G401 (cell line): ENCODE data around the gene DPY30. TPM values are rescaled to one million over a fixed set of nuclear protein-coding genes. Genes with fewer than 3 reads are reported as not detected.
A peak's percentile ranks its signal among the peaks of the same experiment; 100 is the strongest.
"Not testable (repeated sequence)": the region's sequence is repeated elsewhere in the genome, so short reads cannot be mapped to it uniquely, and the experiment has no call there.

Source experiments
- DNase-seq: peaks from one replicate; pipeline ENCODE4 v3.0.0-alpha.2; 2015; ENCODE audit warnings: low spot score
- in situ Hi-C: cut with HindIII; loops from 2 replicates; pipeline ENCODE4 v1.10.0; 2016; ENCODE audit warnings: low sequenced_read_pairs, mixed read lengths
- total RNA-seq: library from RNA; depleted of rRNA; stranded (reverse); fragments of >200 nt; shearing (Covaris generic); gene quantifications from 2 replicates; pipeline ENCODE4 v1.2.3, GENCODE V29; 2014; rRNA removed

Gene DPY30
- total RNA-seq: 94.9 and 118 TPM in 2 replicates

DNA sequence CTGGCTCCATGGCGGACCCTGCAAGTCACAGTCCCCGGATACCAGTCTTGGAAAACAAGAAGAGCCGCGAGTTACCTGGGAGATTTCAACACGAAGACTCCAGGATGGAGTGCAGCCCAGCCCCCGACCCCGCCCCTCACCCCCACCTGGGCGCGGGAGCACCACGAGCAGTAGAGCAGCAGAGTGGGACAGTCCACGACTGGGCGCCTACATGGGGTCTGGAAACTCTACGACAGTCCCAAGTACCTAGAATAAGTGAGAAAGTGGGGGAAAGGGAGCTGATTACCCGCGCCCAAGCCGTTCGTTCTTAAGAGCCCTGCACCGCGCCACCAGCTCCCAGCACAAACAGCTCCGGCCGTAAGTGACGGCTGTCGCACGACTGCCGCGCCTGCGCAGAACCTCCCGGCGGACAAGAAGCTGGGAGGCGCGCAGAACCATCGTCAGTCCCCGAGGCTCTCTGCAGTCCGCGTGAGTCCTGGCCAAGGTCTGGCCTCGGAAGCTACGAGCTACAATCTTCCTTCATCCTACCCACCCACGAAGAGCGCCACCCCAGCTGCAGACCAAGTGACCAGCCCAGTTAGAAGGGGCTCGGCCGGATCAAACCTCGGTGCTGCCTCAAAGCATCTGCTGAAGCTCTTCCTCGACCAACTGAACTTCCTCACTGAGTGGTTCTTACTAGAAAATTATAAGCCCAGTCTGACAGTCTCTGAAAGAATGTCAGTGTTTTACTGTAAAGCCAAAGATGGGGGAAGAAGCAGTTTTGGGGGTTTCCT lies at the start of gene DPY30:
Gene DPY30, minus strand, starts transcription at position 359 of the 773 bp plus-strand sequence. Its CDS starts 349 bp downstream, at position 10.
- peak; percentile 94 for DNase-seq
- in situ Hi-C loops: no loop called here

DNA sequence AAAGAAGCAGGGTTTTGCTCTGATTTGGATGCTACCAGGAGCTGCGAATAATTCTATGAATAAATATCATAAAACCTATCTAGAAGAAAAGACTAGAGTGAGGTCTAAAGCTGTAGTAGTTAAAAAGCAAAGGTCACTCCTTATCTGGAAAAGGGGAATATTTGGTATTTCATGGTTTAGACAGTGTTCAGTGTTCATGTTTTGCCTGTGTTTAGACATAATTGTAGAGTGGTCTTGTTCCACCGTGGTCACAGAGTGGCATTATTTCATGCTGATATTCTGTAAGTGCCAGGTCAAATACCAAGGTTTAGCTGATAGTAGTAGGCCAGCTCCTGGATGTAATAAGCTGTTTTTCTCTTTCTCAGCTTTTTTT lies 34.5 kb upstream of the DPY30 start:
- in situ Hi-C loops: no loop called here

DNA sequence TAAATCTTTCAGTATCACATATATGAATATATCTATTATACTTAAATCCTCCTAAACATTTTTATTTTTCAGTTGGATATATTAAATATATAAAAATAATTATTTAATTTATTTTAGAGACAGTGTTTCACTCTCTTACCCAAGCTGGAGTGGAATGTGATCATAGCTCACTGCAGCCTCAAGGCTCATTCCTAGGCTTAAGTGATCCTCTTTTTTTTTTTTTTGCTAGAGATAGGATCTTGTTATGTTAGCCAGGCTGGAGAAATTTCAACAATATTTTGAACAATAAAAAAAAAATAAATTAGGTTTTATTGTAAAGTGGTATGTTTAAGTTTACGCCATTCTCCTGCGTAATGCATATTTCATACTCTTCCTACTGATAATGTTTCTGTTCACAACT lies 27.9 kb upstream of the DPY30 start:
- DNase-seq: no peak
- in situ Hi-C loops: no loop called here

More for the DNA sequence above, 34.5 kb upstream of the DPY30 start:
- no peak for DNase-seq

DNA sequence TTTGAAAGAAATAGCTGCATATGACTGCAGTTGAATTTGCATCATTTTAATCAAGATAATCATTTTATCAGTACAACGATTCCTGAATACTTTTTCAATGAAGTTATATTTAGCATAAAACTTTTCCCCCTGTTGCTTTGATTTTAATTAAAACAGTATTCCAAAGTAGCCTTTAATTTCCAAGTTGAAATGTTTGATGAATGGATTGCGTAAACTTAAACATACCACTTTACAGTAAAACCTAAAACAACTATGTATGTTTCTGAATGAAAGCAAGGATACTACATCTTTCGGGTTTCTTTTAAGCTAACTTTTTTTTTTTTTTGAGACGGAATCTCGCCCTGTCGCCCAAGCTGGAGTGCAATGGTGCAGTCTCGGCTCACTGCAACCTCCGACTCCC lies 25.1 kb upstream of the DPY30 start:
- in situ Hi-C loops: no loop called here
- DNase-seq: no peak

DNA sequence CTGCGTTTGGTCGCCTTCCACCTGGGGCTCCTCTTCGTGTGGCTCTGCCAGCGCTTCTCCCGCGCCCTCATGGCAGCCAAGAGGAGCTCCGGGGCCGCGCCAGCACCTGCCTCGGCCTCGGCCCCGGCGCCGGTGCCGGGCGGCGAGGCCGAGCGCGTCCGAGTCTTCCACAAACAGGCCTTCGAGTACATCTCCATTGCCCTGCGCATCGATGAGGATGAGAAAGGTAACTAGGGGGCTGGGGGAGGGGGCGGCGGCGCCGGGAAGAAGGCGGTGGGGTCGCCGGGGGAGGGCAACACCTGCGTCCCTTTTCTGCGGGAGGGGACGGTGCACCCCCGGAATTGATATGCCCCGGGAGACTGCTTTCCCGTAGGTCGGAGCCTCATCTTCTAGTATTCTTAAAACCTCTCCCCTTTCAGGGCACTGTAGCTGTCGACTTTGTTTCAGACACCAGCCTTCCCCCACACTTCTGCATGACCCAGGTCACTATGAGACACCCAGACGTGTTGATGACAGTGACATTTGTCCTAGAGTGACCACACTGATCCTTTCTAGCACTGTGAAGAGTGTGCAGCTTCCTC lies 24.5 kb upstream of the DPY30 start:
- in situ Hi-C loops: no loop called here

DNA sequence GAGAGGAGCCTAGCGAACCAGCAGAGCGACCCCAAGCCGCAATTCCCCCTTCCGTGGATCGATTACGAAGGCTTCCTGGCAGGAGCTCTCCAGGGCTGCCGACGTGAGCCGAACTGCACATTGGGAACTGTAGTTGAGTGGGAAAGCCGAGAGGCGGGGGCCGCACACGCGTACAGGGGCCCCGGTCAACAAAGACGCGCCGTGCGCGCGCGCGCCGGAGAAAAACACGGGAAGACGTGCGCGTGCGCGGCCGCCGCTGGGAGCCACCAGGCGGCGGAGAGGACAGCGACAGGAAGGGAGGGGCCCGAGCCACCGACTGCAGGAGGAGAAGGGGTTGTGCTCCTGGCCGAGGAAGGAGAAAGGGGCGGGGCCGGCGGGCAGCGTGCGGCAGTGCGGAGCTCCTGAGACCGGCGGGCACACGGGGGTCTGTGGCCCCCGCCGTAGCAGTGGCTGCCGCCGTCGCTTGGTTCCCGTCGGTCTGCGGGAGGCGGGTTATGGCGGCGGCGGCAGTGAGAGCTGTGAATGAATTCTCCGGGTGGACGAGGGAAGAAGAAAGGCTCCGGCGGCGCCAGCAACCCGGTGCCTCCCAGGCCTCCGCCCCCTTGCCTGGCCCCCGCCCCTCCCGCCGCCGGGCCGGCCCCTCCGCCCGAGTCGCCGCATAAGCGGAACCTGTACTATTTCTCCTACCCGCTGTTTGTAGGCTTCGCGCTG lies 23.9 kb upstream of the DPY30 start, which contains the start of gene SPAST:
Gene SPAST, plus strand, starts transcription at position 247 of the 711 bp plus-strand sequence. Its CDS starts 276 bp downstream, at position 523.
- DNase-seq: peak; percentile 98
- in situ Hi-C loops: no loop called here

More for the DNA sequence above, 24.5 kb upstream of the DPY30 start:
- DNase-seq: peak; percentile 49

DNA sequence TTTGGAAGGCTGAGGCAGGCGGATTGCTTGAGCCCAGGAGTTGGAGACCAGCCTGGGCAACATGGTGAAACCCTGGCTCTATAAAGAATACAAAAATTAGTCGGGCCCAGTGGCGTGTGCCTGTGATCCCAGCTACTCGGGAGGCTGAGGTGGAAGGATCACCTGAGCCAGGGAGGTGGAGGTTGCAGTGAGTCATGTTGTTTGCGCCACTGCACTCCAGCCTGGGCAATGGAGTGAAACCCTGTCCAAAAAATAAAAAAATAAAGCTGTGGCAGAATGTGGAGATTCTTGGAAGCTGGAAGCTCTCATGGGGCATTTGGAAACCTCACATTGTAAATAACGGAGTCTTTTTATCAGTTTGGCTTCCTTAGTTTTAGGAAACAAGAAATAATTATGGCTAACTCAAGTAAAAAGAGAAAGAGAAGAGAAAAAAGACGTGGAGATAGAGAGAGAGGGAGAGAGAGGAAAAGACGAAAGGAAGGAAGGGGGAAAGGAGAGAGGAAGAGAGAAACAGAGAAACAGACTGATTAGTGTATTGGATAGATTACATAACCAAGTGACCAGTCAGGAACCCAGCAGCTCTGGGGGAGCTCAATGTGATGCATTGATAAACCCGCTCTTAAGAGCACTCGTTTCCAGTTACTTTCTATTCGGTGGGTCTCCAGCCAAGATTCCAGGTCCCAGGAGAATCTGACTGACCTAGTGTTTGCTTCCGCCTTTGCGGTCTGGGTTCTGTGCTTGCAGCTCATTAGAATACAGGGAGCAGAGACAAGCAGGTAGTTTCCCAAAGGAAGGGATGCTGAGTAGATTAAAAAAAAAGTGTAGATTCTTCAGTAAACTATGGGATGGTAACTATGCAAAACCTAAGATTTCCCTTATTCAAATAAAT lies 22.6 kb upstream of the DPY30 start:
- DNase-seq: peak; percentile 63
- in situ Hi-C loops: no loop called here

DNA sequence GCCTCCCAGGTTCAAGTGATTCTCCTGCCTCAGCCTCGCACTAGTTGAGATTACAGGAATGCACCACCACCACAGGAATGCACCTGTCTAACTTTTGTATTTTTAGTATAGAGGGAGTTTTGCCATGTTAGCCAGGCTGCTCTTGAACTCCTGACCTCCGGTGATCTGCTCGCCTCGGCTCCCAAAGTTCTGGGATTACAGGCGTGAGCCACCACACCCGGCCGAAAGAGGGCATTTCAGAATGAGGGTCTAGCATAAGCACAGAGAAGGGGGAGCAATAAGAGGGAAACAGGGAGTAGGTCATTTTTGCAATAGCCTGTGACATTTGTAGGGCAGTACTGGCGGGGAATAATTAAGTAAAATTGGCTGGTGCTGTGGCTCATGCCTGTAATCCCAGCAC lies 21.8 kb upstream of the DPY30 start:
- no peak for DNase-seq
- in situ Hi-C loops: no loop called here

DNA sequence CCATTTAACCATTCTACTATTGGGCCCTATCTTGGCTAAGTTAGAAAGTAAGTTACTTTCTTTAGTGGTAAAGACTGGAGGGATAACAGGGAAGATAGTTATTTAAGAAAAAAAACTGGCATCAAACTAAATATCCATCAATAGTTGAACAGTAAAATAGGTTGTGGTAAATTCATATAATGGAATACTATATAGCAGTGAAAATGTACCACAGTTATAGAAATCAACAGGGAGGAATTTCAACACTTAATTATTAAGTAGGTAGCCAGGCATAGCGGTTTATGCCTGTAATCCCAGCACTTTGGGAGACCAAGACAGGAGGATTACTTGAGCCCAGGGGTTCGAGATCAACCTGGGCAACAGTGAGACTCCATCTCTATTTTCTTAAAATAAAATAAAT lies 20.7 kb upstream of the DPY30 start:
- DNase-seq: no peak
- in situ Hi-C loops: no loop called here

DNA sequence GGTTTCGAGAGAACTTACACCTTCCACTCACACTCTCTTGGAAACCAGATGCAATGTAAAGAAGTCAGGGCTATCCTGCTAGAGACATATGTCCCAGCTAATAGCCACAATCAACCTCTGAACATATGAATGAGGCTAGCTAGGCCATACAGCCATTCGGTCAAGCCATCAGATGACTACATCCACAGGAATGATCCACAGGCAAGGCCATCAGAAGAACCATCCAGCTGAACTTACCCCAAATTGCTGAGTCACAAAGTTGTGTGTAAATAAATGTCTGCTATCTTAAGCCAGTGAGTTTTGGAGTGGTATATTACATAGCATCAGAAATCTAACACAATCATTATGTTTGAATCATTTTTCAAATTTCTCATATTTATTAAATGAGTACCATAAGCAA lies 18.5 kb upstream of the DPY30 start:
- in situ Hi-C loops: no loop called here
- DNase-seq: no peak

DNA sequence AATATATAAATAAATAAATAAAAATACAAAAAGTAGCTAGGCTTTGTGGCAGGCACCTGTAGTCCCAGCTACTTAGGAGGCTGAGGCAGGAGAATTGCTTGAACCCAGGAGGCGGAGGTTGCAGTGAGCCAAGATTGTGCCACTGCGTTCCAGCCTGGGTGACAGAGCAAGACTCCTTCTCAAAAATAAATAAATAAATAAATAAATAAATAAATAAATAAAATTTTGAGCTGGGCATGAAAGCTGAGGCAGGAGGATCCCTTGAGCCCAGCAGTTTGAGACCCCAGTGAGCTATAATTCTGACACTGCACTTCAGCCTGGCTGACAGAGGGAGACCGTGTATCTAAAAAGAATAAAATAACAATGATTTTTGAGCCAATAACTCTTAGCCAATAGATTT lies 15.0 kb upstream of the DPY30 start:
- in situ Hi-C loops: not testable (repeated sequence)

DNA sequence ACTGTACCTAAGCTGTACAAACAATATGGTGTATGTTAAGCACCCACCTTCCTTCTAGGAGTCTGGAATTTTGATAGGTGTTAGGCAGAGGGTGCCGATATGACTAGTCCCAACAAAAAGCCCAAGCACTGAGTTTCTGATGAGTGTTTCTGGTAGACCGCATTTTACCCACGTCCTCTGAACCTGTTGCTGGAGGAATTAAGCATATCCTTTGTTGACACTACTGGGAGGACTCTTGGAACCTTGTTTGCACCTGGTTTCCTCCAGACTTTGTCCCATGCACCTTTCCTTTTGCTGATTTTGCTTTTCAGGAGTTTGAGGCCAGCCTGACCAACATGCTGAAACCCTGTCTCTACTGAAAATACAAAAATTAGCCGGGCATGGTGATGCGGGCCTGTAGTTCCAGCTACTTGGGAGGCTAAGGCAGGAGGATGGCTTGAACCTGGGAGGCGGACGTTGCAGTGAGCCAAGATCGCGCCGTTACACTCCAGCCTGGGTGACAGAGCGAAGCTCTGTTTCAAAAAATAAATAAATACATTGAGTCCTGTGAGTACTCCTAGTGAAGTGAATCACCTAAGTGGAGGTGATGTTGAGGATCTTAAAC lies 12.3 kb upstream of the DPY30 start:
- in situ Hi-C loops: no loop called here
- DNase-seq: no peak

More for the DNA sequence above, 15.0 kb upstream of the DPY30 start:
- DNase-seq: not testable (repeated sequence)

DNA sequence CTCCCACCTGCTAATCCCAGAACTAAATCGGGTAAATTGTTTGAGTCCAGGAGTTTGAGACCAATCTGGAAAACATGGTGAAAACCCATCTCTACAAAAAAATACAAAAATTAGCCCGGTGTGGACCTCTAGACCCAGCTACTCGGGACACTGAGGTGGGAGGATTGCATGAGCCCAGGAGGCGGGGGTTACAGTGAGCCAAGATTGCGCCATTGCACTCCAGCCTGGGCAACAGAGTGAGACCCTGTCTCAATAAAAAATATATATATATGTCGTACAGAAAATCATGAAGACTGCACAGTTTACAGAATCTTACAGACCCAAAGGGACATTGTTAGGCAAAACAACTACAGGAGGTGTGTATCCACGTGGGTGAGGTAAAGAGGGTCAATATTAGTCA lies 4.0 kb upstream of the DPY30 start:
- no peak for DNase-seq
- in situ Hi-C loops: no loop called here

DNA sequence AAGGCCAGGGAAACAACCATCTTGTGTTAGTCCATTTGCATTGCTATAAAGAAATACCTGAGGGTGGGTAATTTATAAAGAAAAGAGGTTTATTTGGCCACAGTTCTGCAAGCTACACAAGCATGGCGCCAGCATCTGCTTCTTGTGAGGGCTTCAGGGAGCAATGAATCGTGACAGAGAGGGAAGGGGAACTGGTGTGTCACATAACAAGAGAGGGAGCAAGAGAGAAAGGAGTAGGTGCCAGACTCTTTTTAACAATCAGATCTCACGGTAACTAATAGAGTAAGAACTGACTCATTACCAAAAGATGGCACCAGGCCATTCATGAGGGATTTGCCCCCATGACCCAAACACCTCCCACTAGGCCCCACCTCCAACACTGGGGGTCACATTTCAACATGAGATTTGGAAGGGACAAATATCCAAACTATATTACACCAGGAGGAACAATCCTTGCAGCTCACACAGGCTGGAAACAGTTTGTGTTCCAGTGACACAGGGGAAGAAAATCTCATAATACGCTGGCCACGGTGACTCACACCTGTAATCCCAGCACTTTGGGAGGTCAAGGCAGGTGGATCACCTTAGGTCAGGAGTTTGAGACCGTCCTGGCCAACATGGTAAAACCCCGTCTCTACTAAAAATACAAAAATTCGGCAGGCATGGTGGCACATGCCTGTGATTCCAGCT lies 5.3 kb downstream of the DPY30 start:
- DNase-seq, in situ Hi-C loops: not testable (repeated sequence)

DNA sequence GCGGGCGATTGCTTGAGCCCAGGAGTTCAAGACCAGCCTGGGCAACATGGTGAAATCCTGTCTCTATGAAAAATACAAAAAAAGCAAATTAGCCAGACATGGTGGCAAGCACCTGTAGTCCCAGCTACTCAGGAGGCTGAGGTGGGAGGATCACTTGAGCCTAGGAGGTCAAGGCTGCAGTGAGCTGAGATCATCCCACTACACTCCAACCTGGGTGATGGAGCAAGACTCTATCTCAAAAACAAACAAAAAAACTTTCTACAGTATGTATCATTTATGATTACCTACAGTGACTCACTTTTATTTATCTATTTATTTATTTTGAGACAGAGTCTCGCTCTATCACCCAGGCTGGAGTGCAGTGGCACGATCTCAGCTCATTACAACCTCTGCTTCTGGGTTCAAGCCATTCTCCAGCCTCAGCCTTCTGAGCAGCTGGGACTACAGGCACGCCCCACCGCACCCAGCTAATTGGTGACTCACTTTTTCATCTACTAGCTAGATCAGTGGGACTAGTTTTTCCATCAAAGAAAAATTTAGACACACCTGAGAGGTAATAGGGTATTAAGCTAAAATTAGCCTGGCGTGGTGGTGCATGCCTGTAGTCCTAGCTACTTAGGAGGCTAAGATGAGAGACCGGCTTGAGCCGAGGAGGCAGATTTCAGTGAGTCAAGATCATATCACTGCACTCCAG lies 20.7 kb downstream of the DPY30 start:
- in situ Hi-C loops, DNase-seq: not testable (repeated sequence)

DNA sequence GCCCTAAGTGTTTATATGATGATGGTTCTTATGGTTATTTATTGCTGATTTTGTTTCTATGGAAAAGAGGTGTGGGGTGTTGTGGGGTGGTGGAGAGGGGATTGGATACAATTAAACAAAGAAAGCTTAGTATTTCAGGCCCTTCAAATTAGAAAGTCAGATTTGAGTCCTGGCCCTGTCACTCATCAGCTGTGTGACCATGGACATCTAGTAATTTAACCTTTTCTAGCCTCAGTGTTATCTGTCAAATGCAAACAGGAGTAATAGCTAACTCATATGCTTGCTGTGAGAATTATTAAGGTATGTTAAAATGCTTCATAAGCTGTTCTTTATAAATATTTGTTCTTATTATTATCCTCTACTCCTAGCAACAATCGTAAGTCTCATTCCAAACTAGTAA lies 26.7 kb downstream of the DPY30 start:
- in situ Hi-C loops: no loop called here

DNA sequence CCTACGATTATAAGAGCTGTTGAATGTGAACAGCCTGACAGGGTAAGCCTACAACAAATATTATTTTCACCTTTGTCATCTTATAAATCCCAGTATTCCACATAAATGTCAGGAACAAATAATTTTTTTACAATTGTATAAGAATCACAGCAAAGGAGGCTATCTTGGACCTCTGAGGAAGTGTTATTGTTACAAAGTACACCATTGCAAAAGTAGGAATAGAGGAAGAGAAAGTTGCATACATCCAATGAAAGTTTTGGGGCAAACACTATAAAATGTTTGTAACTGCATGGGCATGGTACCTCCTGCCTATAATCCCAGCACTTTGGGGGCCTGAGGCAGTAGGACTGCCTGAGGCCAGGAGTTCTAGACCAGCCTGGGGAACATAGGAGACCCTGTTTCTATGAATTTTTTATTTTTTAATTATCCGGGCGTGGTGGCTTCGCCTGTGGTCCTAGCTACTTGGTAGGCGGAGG lies 28.1 kb downstream of the DPY30 start:
- no peak for DNase-seq
- in situ Hi-C loops: no loop called here

More for the DNA sequence above, 26.7 kb downstream of the DPY30 start:
- no peak for DNase-seq
